IPS-18a (cell line): Measurements from ENCODE around the gene HDGFL2.
"Not testable (repeated sequence)": the region's sequence is repeated elsewhere in the genome, so short reads cannot be mapped to it uniquely, and the experiment has no call there.

ENCODE experiments used
- H3K27ac ChIP-seq: one replicate; pipeline ENCODE4 v1.5.1; 2013; ENCODE audit warnings: low read length
- H3K27me3 ChIP-seq: one replicate; pipeline ENCODE4 v1.6.1; 2013; ENCODE audit warnings: mild to moderate bottlenecking, low read length; ENCODE audit not compliant: control insufficient read depth, insufficient read depth
- H3K36me3 ChIP-seq: one replicate; pipeline ENCODE4 v1.6.1; 2013; ENCODE audit warnings: low read depth, low read length; ENCODE audit not compliant: control insufficient read depth
- H3K4me1 ChIP-seq: one replicate; pipeline ENCODE4 v1.6.1; 2013; ENCODE audit warnings: low read depth, low read length; ENCODE audit not compliant: control insufficient read depth
- H3K4me3 ChIP-seq: one replicate; pipeline ENCODE4 v1.5.1; 2013; ENCODE audit warnings: low read length
- H3K9ac ChIP-seq: one replicate; pipeline ENCODE4 v1.6.1; 2013; ENCODE audit warnings: mild to moderate bottlenecking, low read length, moderate library complexity
- H3K9me3 ChIP-seq: one replicate; pipeline ENCODE4 v1.6.1; 2013; ENCODE audit warnings: low read depth, low read length; ENCODE audit not compliant: control insufficient read depth

Gene HDGFL2

GRCh38 chr19:4523306-4524110, 51.4 kb downstream of the HDGFL2 start:
- H3K9ac ChIP-seq, result no peak overlapping the region
- H3K4me1 ChIP-seq, result no peaks in the 10 kb centered on the region
- no peaks in the 10 kb centered on the region for H3K36me3 ChIP-seq
- no peak overlapping the region for H3K4me3 ChIP-seq
- H3K27me3 ChIP-seq, result peaks cover 19% of the 10 kb centered on the region
- no peak overlapping the region for H3K27ac ChIP-seq
- no peaks in the 10 kb centered on the region for H3K9me3 ChIP-seq

DNA sequence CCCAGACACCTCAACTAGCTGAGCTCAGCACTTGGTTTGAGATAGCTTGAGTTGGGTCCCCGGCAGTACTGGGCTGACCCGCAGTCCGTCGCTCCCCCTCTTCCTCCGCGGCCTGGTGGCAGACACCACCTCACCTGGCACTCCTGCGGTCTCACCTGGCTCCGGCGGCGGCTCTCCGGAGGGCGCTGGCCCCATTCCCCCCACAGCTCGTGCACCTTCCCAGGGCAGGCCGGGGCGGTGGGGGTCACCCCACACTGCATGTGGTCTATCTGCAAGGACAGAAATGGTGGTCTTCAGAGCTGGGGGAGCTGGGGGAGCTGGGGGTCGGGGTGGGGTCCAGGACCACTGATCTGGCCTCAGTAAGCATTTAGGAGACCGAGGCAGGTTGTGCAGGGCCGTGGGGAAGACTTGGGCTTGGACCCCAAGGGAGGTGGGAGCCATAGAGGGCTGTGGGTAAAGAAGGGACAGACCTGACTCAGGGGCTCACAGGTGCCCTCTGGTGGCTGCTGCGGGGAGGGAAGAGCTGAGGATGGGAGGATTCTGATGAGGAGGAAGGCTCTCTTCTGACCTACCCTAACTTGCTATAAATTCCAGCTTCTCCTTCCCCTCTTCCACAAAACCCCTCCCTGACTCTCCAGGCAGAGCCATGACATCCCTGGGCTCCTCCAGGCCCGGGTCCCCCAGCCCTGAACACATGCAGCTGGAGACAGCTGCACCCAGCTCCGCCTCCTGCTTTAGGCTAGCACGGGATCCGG, 52.9 kb downstream of the HDGFL2 start:
- Histone ChIP-seq H3K27ac (no peak overlapping the region), H3K4me1 (no peaks in the 10 kb centered on the region), H3K36me3 (no peaks in the 10 kb centered on the region), H3K27me3 (peaks cover 9% of the 10 kb centered on the region), H3K9me3 (no peaks in the 10 kb centered on the region), H3K4me3 (no peak overlapping the region), H3K9ac (no peak overlapping the region)

DNA sequence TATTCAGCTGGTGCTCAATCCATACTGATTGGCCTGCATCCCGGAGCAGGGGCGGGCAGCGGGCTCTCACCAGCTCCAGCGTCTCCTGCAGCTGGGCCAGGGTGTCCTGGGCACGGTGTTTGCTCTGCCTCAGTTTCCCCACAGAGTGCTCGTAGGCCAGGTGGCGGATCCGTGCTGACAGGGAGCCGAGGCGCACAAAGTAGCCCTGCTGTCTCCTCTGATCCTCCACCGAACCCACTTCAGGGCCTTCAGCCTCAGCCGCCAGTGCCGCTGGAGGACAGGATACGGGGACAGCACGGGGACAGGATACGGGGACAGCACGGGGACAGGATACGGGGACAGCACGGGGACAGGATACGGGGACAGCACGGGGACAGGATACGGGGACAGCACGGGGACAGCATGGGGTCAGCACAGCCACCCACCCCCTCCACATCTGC, 53.5 kb downstream of the HDGFL2 start:
- no peaks in the 10 kb centered on the region for H3K9me3 ChIP-seq
- H3K27me3 ChIP-seq, result peaks cover 9% of the 10 kb centered on the region
- H3K4me1 ChIP-seq, result no peaks in the 10 kb centered on the region
- no peak overlapping the region for H3K9ac ChIP-seq
- no peak overlapping the region for H3K4me3 ChIP-seq
- H3K27ac ChIP-seq, result no peak overlapping the region
- H3K36me3 ChIP-seq, result no peaks in the 10 kb centered on the region

- H3K4me1 ChIP-seq, H3K27me3 ChIP-seq, H3K27ac ChIP-seq, H3K9me3 ChIP-seq, H3K4me3 ChIP-seq, H3K9ac ChIP-seq, H3K36me3 ChIP-seq: not testable (repeated sequence)
Observed at GRCh38 chr19:4527377-4527776, 55.3 kb downstream of the HDGFL2 start.

DNA sequence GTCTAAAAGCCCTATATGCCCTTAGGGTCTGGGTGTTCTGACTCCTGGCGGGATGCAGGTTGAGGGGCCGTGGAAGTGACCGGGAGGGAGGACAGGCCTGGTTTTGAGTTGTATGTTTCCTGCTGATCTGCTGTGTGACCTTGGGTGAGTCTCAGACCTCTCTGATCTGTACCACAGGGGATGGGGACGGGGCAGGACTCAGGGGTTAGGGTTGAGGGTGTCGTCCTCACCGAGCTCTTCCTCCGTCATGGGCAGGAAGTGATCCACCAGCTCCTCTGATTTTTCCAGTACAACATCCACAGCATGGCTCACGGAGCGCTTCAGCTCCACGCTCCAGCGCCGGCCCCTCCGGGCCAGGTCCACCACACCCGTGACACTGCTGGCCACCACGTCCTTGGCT, 56.7 kb downstream of the HDGFL2 start:
- Histone ChIP-seq H3K27me3 (peaks cover 5% of the 10 kb centered on the region), H3K36me3 (no peaks in the 10 kb centered on the region), H3K4me1 (no peaks in the 10 kb centered on the region), H3K4me3 (no peak overlapping the region), H3K9me3 (no peaks in the 10 kb centered on the region), H3K27ac (no peak overlapping the region), H3K9ac (no peak overlapping the region)

GRCh38 chr19:4529924-4530522, 57.9 kb downstream of the HDGFL2 start:
- Histone ChIP-seq H3K27ac (no peak overlapping the region), H3K9ac (no peak overlapping the region), H3K9me3 (no peaks in the 10 kb centered on the region), H3K27me3 (peaks cover 15% of the 10 kb centered on the region), H3K4me3 (no peak overlapping the region), H3K4me1 (no peaks in the 10 kb centered on the region), H3K36me3 (no peaks in the 10 kb centered on the region)

GRCh38 chr19:4531562-4532165, 59.6 kb downstream of the HDGFL2 start:
- H3K36me3 ChIP-seq, result no peaks in the 10 kb centered on the region
- peaks cover 15% of the 10 kb centered on the region for H3K27me3 ChIP-seq
- no peaks in the 10 kb centered on the region for H3K9me3 ChIP-seq
- H3K9ac ChIP-seq, result no peak overlapping the region
- no peak overlapping the region for H3K4me3 ChIP-seq
- no peaks in the 10 kb centered on the region for H3K4me1 ChIP-seq
- H3K27ac ChIP-seq, result no peak overlapping the region

- H3K27ac ChIP-seq, result no peak overlapping the region
- H3K36me3 ChIP-seq, result no peaks in the 10 kb centered on the region
- peaks cover 15% of the 10 kb centered on the region for H3K27me3 ChIP-seq
- no peak overlapping the region for H3K9ac ChIP-seq
- H3K9me3 ChIP-seq, result no peaks in the 10 kb centered on the region
- no peak overlapping the region for H3K4me3 ChIP-seq
- H3K4me1 ChIP-seq, result no peaks in the 10 kb centered on the region
Observed at GRCh38 chr19:4533334-4533733, 61.2 kb downstream of the HDGFL2 start.

- H3K27me3 ChIP-seq, result peaks cover 15% of the 10 kb centered on the region
- no peak overlapping the region for H3K4me3 ChIP-seq
- no peaks in the 10 kb centered on the region for H3K9me3 ChIP-seq
- H3K36me3 ChIP-seq, result no peaks in the 10 kb centered on the region
- H3K9ac ChIP-seq, result no peak overlapping the region
- H3K4me1 ChIP-seq, result no peaks in the 10 kb centered on the region
- no peak overlapping the region for H3K27ac ChIP-seq
Observed at GRCh38 chr19:4533835-4534424, 61.8 kb downstream of the HDGFL2 start.

DNA sequence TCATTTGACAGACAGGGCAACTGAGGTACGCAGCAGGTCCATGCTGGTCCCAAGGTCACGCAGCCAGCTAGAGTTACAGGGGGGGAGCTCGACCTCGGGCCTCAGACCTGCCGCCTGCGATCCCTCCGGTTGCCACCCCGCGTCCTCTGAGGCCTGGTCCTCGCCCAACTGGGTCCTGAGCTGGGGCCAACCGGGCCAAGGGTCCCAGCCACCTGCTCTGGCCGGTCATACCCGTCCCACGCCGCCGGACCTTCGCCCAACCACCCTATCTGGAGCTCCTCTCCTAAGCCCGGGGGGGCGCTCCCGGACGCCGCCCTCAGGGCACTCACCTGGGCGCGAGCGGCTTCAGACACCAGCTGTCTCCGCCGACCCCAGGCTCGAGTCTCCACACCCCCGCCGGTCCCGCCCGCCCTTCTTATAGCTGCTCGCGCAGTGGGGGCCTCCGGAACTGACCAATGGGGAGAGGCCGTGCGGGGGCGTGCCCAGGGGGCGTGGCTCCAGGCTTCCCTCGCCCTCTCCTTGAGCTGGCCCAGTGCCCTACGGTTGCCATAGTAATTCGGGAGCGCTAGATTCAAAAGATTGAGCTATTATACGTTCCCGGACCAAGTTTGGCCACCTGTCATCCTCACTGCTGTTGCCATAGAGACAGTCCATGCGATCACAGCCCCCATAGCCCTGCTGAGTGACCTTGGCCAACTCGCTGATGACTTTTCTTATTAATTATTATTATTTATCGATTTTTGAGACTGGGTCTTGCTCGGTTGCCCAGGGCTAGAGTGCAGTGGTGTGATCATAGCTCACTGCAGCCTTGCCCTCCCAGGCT, 63.0 kb downstream of the HDGFL2 start, which contains the start of gene PLIN5:
TSS of gene PLIN5 (minus strand) at position 389 of the 823 bp plus-strand sequence. CDS start 1,150 bp downstream, outside the sequence.
- no peak within 1 kb of the TSS for H3K27ac ChIP-seq
- H3K36me3 ChIP-seq, result no peaks in the 10 kb centered on the region
- H3K27me3 ChIP-seq, result peaks cover 15% of the 10 kb centered on the region
- H3K4me1 ChIP-seq, result no peaks in the 10 kb centered on the region
- H3K9me3 ChIP-seq, result no peaks in the 10 kb centered on the region
- no peak within 1 kb of the TSS for H3K9ac ChIP-seq
- H3K4me3 ChIP-seq, result peak within 1 kb of the TSS; percentile 50
